Measurements from ENCODE around the gene ARHGAP22. TPM values are rescaled to one million over a fixed set of nuclear protein-coding genes. Genes with fewer than 3 reads are reported as not detected.

ARHGAP22 gene
- total and polyA plus RNA-seq, 3 experiments from 2014 or later, result not detected

DNA sequence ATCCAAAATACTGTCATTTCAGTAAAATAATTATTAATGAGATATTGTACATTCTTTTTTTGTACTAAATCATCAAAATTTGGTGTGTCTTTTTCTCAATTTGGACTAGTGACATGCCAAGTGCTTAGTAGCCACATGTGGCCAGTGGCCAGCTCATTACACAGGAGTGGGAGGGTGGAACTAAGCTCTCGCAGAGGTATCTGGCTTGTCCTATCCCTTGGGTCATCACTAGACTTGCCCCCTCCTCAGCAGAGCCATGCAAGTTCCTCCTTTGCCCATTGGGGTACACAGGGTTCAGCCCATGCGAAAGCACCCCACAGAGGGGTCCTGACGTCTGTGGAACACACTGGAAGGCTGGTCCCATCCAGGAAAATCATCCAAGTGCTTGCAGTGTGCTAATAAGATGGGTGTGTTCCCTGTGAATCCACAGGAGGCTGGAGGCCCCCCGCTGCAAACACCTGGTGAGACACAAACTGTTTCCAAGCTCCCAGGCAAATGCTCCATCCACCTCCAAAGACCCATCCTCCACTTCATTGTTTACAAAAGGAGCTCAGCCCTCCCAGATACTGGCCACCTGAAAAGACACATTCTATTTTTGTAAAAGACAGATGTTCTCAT, 1.3 kb downstream of the ARHGAP22 start:
- ChIA-PET CTCF (interaction anchor here (1.4 kb wide), 1 partner anchor 11 kb away, joined by 4 read pairs; no protein-coding TSS in a partner anchor), POLR2A (no interaction called here)
- peaks cover 0 to 8% (median 4%) of the 10 kb centered on the region in 3 donors for H3K4me1 Mint-ChIP-seq
- H3K36me3 Mint-ChIP-seq, result no peaks in the 10 kb centered on the region
- H3K27ac ChIP-seq (ENCODE audit: low read depth, low read length), result no peak overlapping the region
- no peaks in the 10 kb centered on the region for H3K4me1 ChIP-seq (ENCODE audit: insufficient read depth, low read length)
- DNase-seq, result peak in 1 of 5 donors; percentile 38
- H3K4me3 ChIP-seq (ENCODE audit: low read length), result no peak overlapping the region
- no peaks in the 10 kb centered on the region for H3K9me3 ChIP-seq (ENCODE audit: low read length)
- peaks cover 19 to 33% of the 10 kb centered on the region in 2 donors for H3K27me3 Mint-ChIP-seq
- no peaks in the 10 kb centered on the region for H3K36me3 ChIP-seq (ENCODE audit: insufficient read depth, low read length)
- H3K27ac Mint-ChIP-seq, result no peak overlapping the region
- H3K4me3 Mint-ChIP-seq, result no peak overlapping the region
- H3K27me3 ChIP-seq (ENCODE audit: insufficient read depth, low read length, poor library complexity, severe bottlenecking), result no peaks in the 10 kb centered on the region
- H3K9me3 Mint-ChIP-seq, result no peaks in the 10 kb centered on the region

DNA sequence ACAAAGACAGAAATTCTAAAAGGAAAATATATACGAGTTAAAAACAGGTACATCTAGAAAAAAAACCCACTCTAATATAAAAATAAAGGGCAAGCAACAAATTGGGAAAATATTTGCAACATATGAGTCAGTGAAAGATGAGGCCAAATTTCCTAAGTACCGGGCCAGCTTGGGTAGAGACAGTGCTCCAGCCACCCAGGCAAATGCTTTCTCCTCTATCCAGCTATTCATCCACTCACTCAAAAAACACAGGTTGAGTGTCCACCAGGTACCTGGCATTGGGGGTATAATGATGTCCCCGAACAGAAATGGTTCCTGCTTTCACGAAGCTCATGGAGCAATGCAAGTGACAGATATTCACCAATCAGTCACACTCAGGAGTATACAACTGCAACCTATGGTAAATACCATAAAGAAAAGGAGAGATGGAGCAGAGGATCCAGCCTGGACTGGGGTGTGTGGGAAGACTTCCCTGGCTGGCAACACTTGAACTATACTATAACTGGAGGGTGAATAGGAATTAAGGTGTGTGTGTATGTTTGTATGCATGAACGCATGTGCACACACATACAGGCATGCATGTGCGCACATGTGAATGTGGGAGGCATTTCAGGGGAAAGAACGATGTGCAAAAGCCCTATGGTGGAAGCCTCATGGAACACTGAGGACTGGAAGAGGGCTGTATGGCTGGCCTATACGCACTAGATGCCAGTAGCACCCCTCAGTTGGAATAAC, 2.3 kb downstream of the ARHGAP22 start:
- H3K9me3 ChIP-seq (ENCODE audit: low read length), result no peaks in the 10 kb centered on the region
- no peaks in the 10 kb centered on the region for H3K36me3 ChIP-seq (ENCODE audit: insufficient read depth, low read length)
- Mint-ChIP-seq H3K36me3 (no peaks in the 10 kb centered on the region), H3K27ac (no peak overlapping the region), H3K4me3 (no peak overlapping the region), H3K27me3 (peaks cover 19 to 33% of the 10 kb centered on the region in 2 donors), H3K9me3 (no peaks in the 10 kb centered on the region), H3K4me1 (peaks cover 0 to 8% (median 4%) of the 10 kb centered on the region in 3 donors)
- H3K27ac ChIP-seq (ENCODE audit: low read depth, low read length), result no peak overlapping the region
- no peak overlapping the region for H3K4me3 ChIP-seq (ENCODE audit: low read length)
- H3K4me1 ChIP-seq (ENCODE audit: insufficient read depth, low read length), result no peaks in the 10 kb centered on the region
- no peaks in the 10 kb centered on the region for H3K27me3 ChIP-seq (ENCODE audit: insufficient read depth, low read length, poor library complexity, severe bottlenecking)
- CTCF ChIA-PET, result interaction anchor here (1.4 kb wide), 1 partner anchor 12 kb away, joined by 4 read pairs; no protein-coding TSS in a partner anchor
- no peak for DNase-seq
- POLR2A ChIA-PET, result no interaction called here

GRCh38 chr10:48601789-48602188, 3.1 kb downstream of the ARHGAP22 start:
- H3K4me3 ChIP-seq (ENCODE audit: low read length), result no peak overlapping the region
- ChIA-PET CTCF (no interaction called here), POLR2A (no interaction called here)
- Mint-ChIP-seq H3K4me1 (peaks cover 0 to 8% (median 4%) of the 10 kb centered on the region in 3 donors), H3K27ac (peak overlapping the region in 1 of 8 donors; percentile 23), H3K4me3 (no peak overlapping the region), H3K9me3 (no peaks in the 10 kb centered on the region), H3K36me3 (no peaks in the 10 kb centered on the region), H3K27me3 (peaks cover 17 to 33% of the 10 kb centered on the region in 2 donors)
- no peak overlapping the region for H3K27ac ChIP-seq (ENCODE audit: low read depth, low read length)
- H3K27me3 ChIP-seq (ENCODE audit: insufficient read depth, low read length, poor library complexity, severe bottlenecking), result no peaks in the 10 kb centered on the region
- no peaks in the 10 kb centered on the region for H3K36me3 ChIP-seq (ENCODE audit: insufficient read depth, low read length)
- H3K9me3 ChIP-seq (ENCODE audit: low read length), result no peaks in the 10 kb centered on the region
- H3K4me1 ChIP-seq (ENCODE audit: insufficient read depth, low read length), result no peaks in the 10 kb centered on the region
- DNase-seq, result no peak

DNA sequence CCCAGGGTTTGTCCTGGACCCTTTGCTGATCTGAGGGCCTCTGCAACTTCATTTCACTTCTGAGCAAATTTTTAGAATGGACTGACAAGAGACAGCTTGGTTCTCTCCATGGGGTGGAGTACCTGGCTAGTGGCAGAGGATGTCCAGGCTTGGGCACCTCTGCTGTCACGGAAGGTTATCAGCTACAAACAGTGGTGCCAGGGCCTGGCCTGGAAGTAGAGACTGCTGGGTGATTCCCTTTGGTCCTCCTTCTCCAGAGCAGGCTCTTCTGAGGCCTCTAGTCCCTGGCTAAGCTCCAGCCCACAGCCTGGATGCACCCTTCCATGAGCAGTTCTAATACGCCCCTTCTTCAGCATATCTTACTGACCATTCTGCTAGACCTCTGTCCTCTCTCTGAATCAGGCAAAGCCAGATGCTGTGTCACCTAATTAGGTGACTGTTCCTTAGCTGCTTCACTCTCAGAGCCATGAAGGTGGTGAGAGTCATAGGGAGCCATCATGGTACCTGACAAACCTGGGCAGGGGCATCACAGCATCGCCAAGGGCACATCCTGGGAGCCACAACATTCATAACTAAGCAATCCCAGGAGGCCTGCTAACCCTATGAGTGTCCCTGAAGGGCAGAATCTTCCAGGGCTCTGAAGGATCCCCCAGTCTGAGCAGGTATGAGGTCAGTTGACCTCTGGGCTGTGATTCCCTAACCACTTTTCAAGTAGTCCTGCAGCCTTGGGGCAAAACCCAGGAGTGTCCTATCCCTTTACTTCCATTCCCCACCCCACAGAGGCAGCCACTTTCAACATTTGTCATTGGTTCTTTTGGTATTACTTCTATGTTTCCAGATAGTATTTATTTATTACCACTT, 4.0 kb downstream of the ARHGAP22 start:
- H3K4me3 ChIP-seq (ENCODE audit: low read length), result no peak overlapping the region
- no peaks in the 10 kb centered on the region for H3K27me3 ChIP-seq (ENCODE audit: insufficient read depth, low read length, poor library complexity, severe bottlenecking)
- H3K9me3 Mint-ChIP-seq, result no peaks in the 10 kb centered on the region
- H3K36me3 Mint-ChIP-seq, result no peaks in the 10 kb centered on the region
- no peak overlapping the region for H3K27ac Mint-ChIP-seq
- H3K4me1 ChIP-seq (ENCODE audit: insufficient read depth, low read length), result no peaks in the 10 kb centered on the region
- H3K9me3 ChIP-seq (ENCODE audit: low read length), result no peaks in the 10 kb centered on the region
- DNase-seq, result no peak
- POLR2A ChIA-PET, result no interaction called here
- H3K27me3 Mint-ChIP-seq, result peaks cover 12 to 24% of the 10 kb centered on the region in 2 donors
- H3K27ac ChIP-seq (ENCODE audit: low read depth, low read length), result no peak overlapping the region
- CTCF ChIA-PET, result no interaction called here
- H3K36me3 ChIP-seq (ENCODE audit: insufficient read depth, low read length), result no peaks in the 10 kb centered on the region
- no peak overlapping the region for H3K4me3 Mint-ChIP-seq
- peaks cover 0 to 8% (median 4%) of the 10 kb centered on the region in 3 donors for H3K4me1 Mint-ChIP-seq

GRCh38 chr10:48599830-48600134, 5.1 kb downstream of the ARHGAP22 start:
- no peaks in the 10 kb centered on the region for H3K27me3 ChIP-seq (ENCODE audit: insufficient read depth, low read length, poor library complexity, severe bottlenecking)
- Mint-ChIP-seq H3K27me3 (peaks cover 11 to 17% of the 10 kb centered on the region in 2 donors), H3K36me3 (no peaks in the 10 kb centered on the region), H3K4me3 (no peak overlapping the region), H3K9me3 (no peaks in the 10 kb centered on the region), H3K4me1 (peaks cover 0 to 2% (median 0%) of the 10 kb centered on the region in 3 donors), H3K27ac (no peak overlapping the region)
- DNase-seq, result no peak
- H3K4me3 ChIP-seq (ENCODE audit: low read length), result no peak overlapping the region
- H3K36me3 ChIP-seq (ENCODE audit: insufficient read depth, low read length), result no peaks in the 10 kb centered on the region
- no peak overlapping the region for H3K27ac ChIP-seq (ENCODE audit: low read depth, low read length)
- POLR2A ChIA-PET, result no interaction called here
- H3K4me1 ChIP-seq (ENCODE audit: insufficient read depth, low read length), result no peaks in the 10 kb centered on the region
- CTCF ChIA-PET, result no interaction called here
- H3K9me3 ChIP-seq (ENCODE audit: low read length), result no peaks in the 10 kb centered on the region

- H3K27me3 Mint-ChIP-seq, result peaks cover 9 to 12% of the 10 kb centered on the region in 2 donors
- peak in 1 of 5 donors; percentile 15 for DNase-seq
- H3K27me3 ChIP-seq (ENCODE audit: insufficient read depth, low read length, poor library complexity, severe bottlenecking), result no peaks in the 10 kb centered on the region
- no peak overlapping the region for H3K27ac ChIP-seq (ENCODE audit: low read depth, low read length)
- H3K27ac Mint-ChIP-seq, result no peak overlapping the region
- H3K9me3 Mint-ChIP-seq, result no peaks in the 10 kb centered on the region
- H3K4me3 ChIP-seq (ENCODE audit: low read length), result no peak overlapping the region
- no peaks in the 10 kb centered on the region for H3K9me3 ChIP-seq (ENCODE audit: low read length)
- no peaks in the 10 kb centered on the region for H3K4me1 ChIP-seq (ENCODE audit: insufficient read depth, low read length)
- ChIA-PET POLR2A (no interaction called here), CTCF (no interaction called here)
- no peaks in the 10 kb centered on the region for H3K36me3 ChIP-seq (ENCODE audit: insufficient read depth, low read length)
- H3K36me3 Mint-ChIP-seq, result no peaks in the 10 kb centered on the region
- H3K4me1 Mint-ChIP-seq, result no peaks in the 10 kb centered on the region
- H3K4me3 Mint-ChIP-seq, result no peak overlapping the region
Measured at GRCh38 chr10:48598936-48599829, 5.7 kb downstream of the ARHGAP22 start.

GRCh38 chr10:48598243-48598935, 6.5 kb downstream of the ARHGAP22 start:
- Mint-ChIP-seq H3K27me3 (peaks cover 3 to 5% of the 10 kb centered on the region in 2 donors), H3K4me1 (no peaks in the 10 kb centered on the region), H3K9me3 (no peaks in the 10 kb centered on the region), H3K4me3 (no peak overlapping the region), H3K27ac (no peak overlapping the region), H3K36me3 (no peaks in the 10 kb centered on the region)
- no peak overlapping the region for H3K4me3 ChIP-seq (ENCODE audit: low read length)
- H3K4me1 ChIP-seq (ENCODE audit: insufficient read depth, low read length), result no peaks in the 10 kb centered on the region
- no peak overlapping the region for H3K27ac ChIP-seq (ENCODE audit: low read depth, low read length)
- ChIA-PET CTCF (no interaction called here), POLR2A (no interaction called here)
- no peaks in the 10 kb centered on the region for H3K27me3 ChIP-seq (ENCODE audit: insufficient read depth, low read length, poor library complexity, severe bottlenecking)
- no peaks in the 10 kb centered on the region for H3K36me3 ChIP-seq (ENCODE audit: insufficient read depth, low read length)
- DNase-seq, result no peak
- no peaks in the 10 kb centered on the region for H3K9me3 ChIP-seq (ENCODE audit: low read length)
